Breast epithelium (tissue), 4 donors: Measurements from ENCODE around the gene ZNF236. TPM values are rescaled to one million over a fixed set of nuclear protein-coding genes. Genes with fewer than 3 reads are reported as not detected.

Experiments used
- DNase-seq, 2 donors: peaks; one replicate each; pipeline ENCODE4 v3.0.0-alpha.2; 2019; ENCODE audit warnings: low spot score in 2 of 2
- H3K27ac ChIP-seq, 2 donors: fragments of 200-600 bp; sonication (generic) in 1 of 2; one replicate each; pipeline ENCODE4 v1.5.1; 2016 to 2019; ENCODE audit warnings: mild to moderate bottlenecking in 1 of 2
- H3K27me3 ChIP-seq, 2 donors: fragments of 200-600 bp; sonication (generic) in 1 of 2; one replicate each; pipeline versions ENCODE4 v1.5.1 to v1.6.0; 2017 to 2019; ENCODE audit warnings: control low read depth in 1 of 2, mild to moderate bottlenecking in 1 of 2
- H3K36me3 ChIP-seq: fragments of 200-600 bp; one replicate; pipeline ENCODE4 v1.5.1; 2019
- H3K4me1 ChIP-seq, 2 donors: fragments of 200-600 bp; sonication (generic); one replicate each; pipeline ENCODE4 v1.5.1; 2016 to 2019; ENCODE audit warnings: control low read depth in 1 of 2
- H3K4me3 ChIP-seq, 3 donors: fragments of 200-600 bp; sonication (generic); 1 replicate in 2 of 3; 2 replicates in 1 of 3; pipeline ENCODE4 v1.5.1; 2016 to 2019; ENCODE audit warnings: mild to moderate bottlenecking in 3 of 3, moderate library complexity in 2 of 3
- H3K9me3 ChIP-seq, 2 donors: fragments of 200-600 bp; sonication (generic) in 1 of 2; one replicate each; pipeline ENCODE4 v1.5.1; 2016 to 2019; ENCODE audit warnings: control low read depth in 1 of 2
- CTCF ChIP-seq, 3 donors: fragments of 450-650 bp; IDR thresholded peaks; one replicate each; pipeline ENCODE4 v1.5.1; 2016 to 2017; ENCODE audit warnings: antibody characterized with exemption in 3 of 3, mild to moderate bottlenecking in 3 of 3, moderate library complexity in 3 of 3
- POLR2A ChIP-seq: fragments of 450-650 bp; IDR thresholded peaks from one replicate; pipeline ENCODE4 v1.6.1; 2016; ENCODE audit warnings: antibody characterized with exemption, mild to moderate bottlenecking, moderate library complexity
- POLR2AphosphoS5 ChIP-seq, 3 donors: sonication (generic); formaldehyde crosslinking; IDR thresholded peaks; one replicate each; pipeline ENCODE4 v1.6.1; 2017; ENCODE audit warnings: antibody characterized with exemption in 3 of 3
- intact Hi-C: fragments of 100-400 bp; cut with DNase I; formaldehyde crosslinking; loops from one replicate; pipeline ENCODE4 v1.15.1; 2023; ENCODE audit warnings: low total_unique reads
- total RNA-seq, 3 donors: library from RNA; depleted of rRNA; stranded (reverse); fragments of >200 nt; gene quantifications; one replicate each; pipeline ENCODE4 v1.1.0, GENCODE V29; 2016

Gene ZNF236
- total RNA-seq, 3 donors from 2014 or later, result 12.3 to 28.2 (median 27.1) TPM

DNA sequence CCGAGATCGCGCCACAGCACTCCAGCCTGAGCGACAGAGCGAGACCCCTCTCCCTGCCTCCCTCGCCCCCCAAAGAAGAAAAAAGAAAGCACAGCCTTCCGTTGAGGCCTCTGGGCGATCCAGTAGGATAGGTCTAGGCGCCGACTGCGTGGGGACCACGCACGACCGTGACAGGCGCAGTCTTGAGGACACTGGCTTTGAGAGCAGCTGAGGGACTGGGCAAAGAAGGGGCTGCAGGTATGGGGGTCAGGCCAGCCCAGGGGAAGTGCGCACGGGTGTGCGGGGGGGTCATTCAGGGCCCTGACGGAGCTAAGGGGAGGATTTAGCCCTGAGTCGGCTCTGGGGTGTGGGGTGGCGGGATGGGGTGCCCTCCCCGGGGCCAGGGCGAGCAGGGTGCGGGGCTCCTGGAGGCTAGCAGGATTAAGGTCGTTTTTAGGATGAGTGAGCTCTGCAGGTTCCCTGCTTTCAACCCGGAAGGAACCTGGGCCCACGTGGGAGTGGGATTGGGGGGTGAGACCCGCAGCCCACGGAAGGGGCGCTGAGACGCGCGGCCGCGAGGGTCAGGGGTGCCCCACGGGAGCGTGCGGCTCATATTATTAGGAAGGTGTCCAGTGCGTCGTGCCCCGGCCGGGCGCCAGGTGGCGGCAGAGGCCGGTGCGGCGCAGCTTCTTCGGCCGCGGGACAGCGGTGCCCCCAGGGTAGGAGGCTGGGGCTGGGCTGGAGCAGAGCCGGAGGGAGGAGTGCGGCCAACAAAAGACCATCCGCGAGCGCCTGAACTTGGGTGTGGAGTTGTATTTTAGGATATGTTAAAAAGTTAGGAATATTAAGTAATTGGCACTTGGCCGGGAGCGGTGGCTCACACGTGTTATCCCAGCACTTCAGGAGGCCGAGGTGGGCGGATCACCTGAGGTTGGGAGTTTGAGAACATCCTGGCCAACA is 20.5 kb upstream of the ZNF236 start:
- Histone ChIP-seq H3K27me3 (peaks cover 0 to 6% of the 10 kb centered on the region in 2 donors), H3K9me3 (peaks cover 0 to under 1% of the 10 kb centered on the region in 2 donors), H3K27ac (no peak overlapping the region), H3K4me1 (no peaks in the 10 kb centered on the region), H3K36me3 (no peaks in the 10 kb centered on the region), H3K4me3 (peak overlapping the region; percentile 15 to 63 (median 30))
- no peak for TF ChIP-seq POLR2A
- no peak for TF ChIP-seq POLR2AphosphoS5 (IDR thresholded peaks at IDR 0.05)
- TF ChIP-seq CTCF (IDR thresholded peaks at IDR 0.05), result peak; percentile 46 to 80 (median 69)
- DNase-seq, result peak in 1 of 2 donors; percentile 57
- intact Hi-C loops, result no loop called here

DNA sequence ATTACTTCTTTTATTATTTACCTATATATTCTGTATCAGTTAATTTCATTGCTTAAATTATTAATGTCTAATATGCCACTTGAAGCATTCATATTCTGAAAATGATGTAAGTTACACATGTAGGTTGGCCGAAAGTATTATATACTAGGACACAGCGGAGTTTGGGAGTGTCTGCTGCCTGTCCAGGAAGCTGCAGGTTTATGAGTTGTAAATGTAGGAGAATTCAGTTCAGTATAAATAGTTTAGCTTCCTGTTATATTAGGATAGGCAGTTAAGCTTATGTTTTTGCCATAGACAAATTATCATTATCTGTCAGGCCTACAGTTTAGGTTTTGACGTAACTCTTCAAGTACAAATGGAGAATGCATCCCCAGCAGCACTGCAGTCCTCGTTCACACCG is 18.9 kb upstream of the ZNF236 start:
- TF ChIP-seq POLR2AphosphoS5 (IDR thresholded peaks at IDR 0.05), result no peak
- no peak for TF ChIP-seq POLR2A
- no peak for TF ChIP-seq CTCF (IDR thresholded peaks at IDR 0.05)
- peak overlapping the region in 1 of 3 donors; percentile 4 for H3K4me3 ChIP-seq
- no peaks in the 10 kb centered on the region for H3K36me3 ChIP-seq
- H3K9me3 ChIP-seq, result no peaks in the 10 kb centered on the region
- no peak for DNase-seq
- no peaks in the 10 kb centered on the region for H3K4me1 ChIP-seq
- H3K27me3 ChIP-seq, result peaks cover 0 to 6% of the 10 kb centered on the region in 2 donors
- intact Hi-C loops, result no loop called here
- H3K27ac ChIP-seq, result no peak overlapping the region

DNA sequence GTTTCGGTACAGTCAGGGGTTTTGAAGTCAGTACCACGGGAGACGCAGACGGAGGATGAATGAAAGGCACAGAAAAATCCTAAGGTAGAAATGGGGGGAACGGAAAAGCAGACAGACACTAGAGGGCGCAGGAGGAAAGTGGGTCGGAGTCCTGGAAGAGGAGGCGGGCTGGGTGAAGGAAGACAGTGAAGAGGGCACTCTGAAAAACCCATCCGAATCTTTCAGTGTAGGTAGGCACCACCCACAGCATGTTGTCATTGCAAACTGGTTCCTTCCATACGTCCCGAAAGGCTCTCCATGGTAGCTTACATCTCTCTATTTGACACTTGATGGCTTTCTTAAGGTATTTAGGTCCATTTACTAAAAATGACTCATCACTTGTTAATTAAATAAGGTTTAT is 18.5 kb upstream of the ZNF236 start:
- Histone ChIP-seq H3K27ac (no peak overlapping the region), H3K27me3 (peaks cover 0 to 6% of the 10 kb centered on the region in 2 donors), H3K4me3 (peak overlapping the region in 1 of 3 donors; percentile 4), H3K9me3 (no peaks in the 10 kb centered on the region), H3K36me3 (no peaks in the 10 kb centered on the region), H3K4me1 (no peaks in the 10 kb centered on the region)
- intact Hi-C loops, result no loop called here
- peak in 1 of 2 donors; percentile 63 for DNase-seq
- TF ChIP-seq CTCF (IDR thresholded peaks at IDR 0.05) (peak; percentile 52 to 72 (median 53)), POLR2AphosphoS5 (IDR thresholded peaks at IDR 0.05) (no peak), POLR2A (no peak)

- Histone ChIP-seq H3K4me3 (no peak overlapping the region), H3K9me3 (no peaks in the 10 kb centered on the region), H3K36me3 (no peaks in the 10 kb centered on the region), H3K27me3 (peaks cover 0 to 6% of the 10 kb centered on the region in 2 donors), H3K4me1 (no peaks in the 10 kb centered on the region), H3K27ac (no peak overlapping the region)
- no peak for DNase-seq
- no peak for TF ChIP-seq POLR2A
- no peak for TF ChIP-seq POLR2AphosphoS5 (IDR thresholded peaks at IDR 0.05)
- TF ChIP-seq CTCF (IDR thresholded peaks at IDR 0.05), result no peak
- intact Hi-C loops, result no loop called here
These were observed 17.1 kb upstream of the ZNF236 start for GRCh38 chr18:76805221-76805620.

DNA sequence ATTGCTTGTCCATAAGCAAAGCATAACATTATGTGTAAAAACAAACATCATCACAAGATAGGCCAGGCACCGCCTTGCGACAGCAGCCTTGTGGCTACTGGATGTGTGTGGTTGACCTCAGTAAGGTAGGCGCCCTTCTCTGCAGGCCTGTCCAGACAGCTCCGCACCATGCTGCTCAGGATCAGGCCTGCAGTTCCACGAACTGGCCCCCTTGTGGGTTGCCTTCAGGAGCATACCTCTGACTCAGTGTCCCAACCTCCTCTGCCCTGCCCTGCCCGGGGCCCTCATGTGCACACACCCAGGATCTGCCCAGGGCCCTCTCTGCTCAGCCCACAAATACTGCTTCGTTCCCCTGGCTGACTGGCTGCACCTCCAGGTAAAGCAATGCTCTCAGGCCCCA is 16.1 kb upstream of the ZNF236 start:
- Histone ChIP-seq H3K27ac (no peak overlapping the region), H3K4me3 (no peak overlapping the region), H3K4me1 (no peaks in the 10 kb centered on the region), H3K9me3 (no peaks in the 10 kb centered on the region), H3K27me3 (peaks cover 0 to 6% of the 10 kb centered on the region in 2 donors), H3K36me3 (no peaks in the 10 kb centered on the region)
- TF ChIP-seq CTCF (IDR thresholded peaks at IDR 0.05), result no peak
- no peak for TF ChIP-seq POLR2AphosphoS5 (IDR thresholded peaks at IDR 0.05)
- TF ChIP-seq POLR2A, result no peak
- DNase-seq, result no peak
- intact Hi-C loops, result no loop called here
